ENCODE results near the gene POLN.

The POLN gene

GRCh38 chr4:2261853-2262144 is 19.9 kb upstream of the POLN start, which contains the start of gene MXD4:
Gene MXD4 (minus strand): TSS chr4:2262109. CDS start chr4:2261980, 129 bp downstream.
- no peak for DNase-seq
- no peaks in the 10 kb centered on the region for H3K27me3 Mint-ChIP-seq
- peaks cover 4% of the 10 kb centered on the region for H3K4me1 Mint-ChIP-seq
- H3K27ac Mint-ChIP-seq = peak within 1 kb of the TSS; percentile 14
- H3K4me3 Mint-ChIP-seq = peak within 1 kb of the TSS; percentile 67
- no peaks in the 10 kb centered on the region for H3K36me3 Mint-ChIP-seq (ENCODE audit: low read depth)
- H3K9me3 Mint-ChIP-seq = no peaks in the 10 kb centered on the region
- ATAC-seq = no peak

- Mint-ChIP-seq H3K27ac (no peak overlapping the region), H3K27me3 (no peaks in the 10 kb centered on the region), H3K4me3 (peak overlapping the region; percentile 50), H3K4me1 (peaks cover 4% of the 10 kb centered on the region), H3K9me3 (no peaks in the 10 kb centered on the region), H3K36me3 (ENCODE audit: low read depth) (no peaks in the 10 kb centered on the region)
- DNase-seq (peak; percentile 63), ATAC-seq (peak; percentile 7)
Observed at GRCh38 chr4:2261110-2261852, 19.4 kb upstream of the POLN start.

GRCh38 chr4:2260344-2261109 is 18.6 kb upstream of the POLN start:
- no peaks in the 10 kb centered on the region for H3K27me3 Mint-ChIP-seq
- no peak for DNase-seq

GRCh38 chr4:2259541-2260343 is 17.8 kb upstream of the POLN start:
- no peak overlapping the region for H3K4me3 Mint-ChIP-seq
- no peaks in the 10 kb centered on the region for H3K27me3 Mint-ChIP-seq
- H3K27ac Mint-ChIP-seq = no peak overlapping the region
- no peak for DNase-seq
- no peak for ATAC-seq
- H3K36me3 Mint-ChIP-seq (ENCODE audit: low read depth) = no peaks in the 10 kb centered on the region
- no peaks in the 10 kb centered on the region for H3K9me3 Mint-ChIP-seq
- peaks cover 4% of the 10 kb centered on the region for H3K4me1 Mint-ChIP-seq

More at GRCh38 chr4:2260344-2261109, 18.6 kb upstream of the POLN start:
- H3K36me3 Mint-ChIP-seq (ENCODE audit: low read depth) = no peaks in the 10 kb centered on the region
- no peak for ATAC-seq
- no peaks in the 10 kb centered on the region for H3K9me3 Mint-ChIP-seq
- H3K4me1 Mint-ChIP-seq = peaks cover 4% of the 10 kb centered on the region
- no peak overlapping the region for H3K27ac Mint-ChIP-seq
- H3K4me3 Mint-ChIP-seq = peak overlapping the region; percentile 50

- H3K36me3 Mint-ChIP-seq (ENCODE audit: low read depth) = no peaks in the 10 kb centered on the region
- no peak for DNase-seq
- H3K4me1 Mint-ChIP-seq = peaks cover 4% of the 10 kb centered on the region
- H3K9me3 Mint-ChIP-seq = no peaks in the 10 kb centered on the region
- H3K4me3 Mint-ChIP-seq = no peak overlapping the region
- H3K27ac Mint-ChIP-seq = no peak overlapping the region
- no peak for ATAC-seq
- no peaks in the 10 kb centered on the region for H3K27me3 Mint-ChIP-seq
Observed at GRCh38 chr4:2259036-2259540, 17.2 kb upstream of the POLN start.

GRCh38 chr4:2258091-2259035 is 16.4 kb upstream of the POLN start:
- no peaks in the 10 kb centered on the region for H3K36me3 Mint-ChIP-seq (ENCODE audit: low read depth)
- H3K9me3 Mint-ChIP-seq = no peaks in the 10 kb centered on the region
- H3K27ac Mint-ChIP-seq = no peak overlapping the region
- no peak overlapping the region for H3K4me3 Mint-ChIP-seq
- H3K4me1 Mint-ChIP-seq = peaks cover 3% of the 10 kb centered on the region
- no peaks in the 10 kb centered on the region for H3K27me3 Mint-ChIP-seq
- ATAC-seq (no peak), DNase-seq (no peak)

- Mint-ChIP-seq H3K9me3 (no peaks in the 10 kb centered on the region), H3K36me3 (ENCODE audit: low read depth) (no peaks in the 10 kb centered on the region), H3K27me3 (no peaks in the 10 kb centered on the region), H3K4me1 (no peaks in the 10 kb centered on the region), H3K27ac (no peak overlapping the region), H3K4me3 (no peak overlapping the region)
- ATAC-seq = no peak
- DNase-seq = no peak
Observed at GRCh38 chr4:2257361-2258081, 15.6 kb upstream of the POLN start.

- ATAC-seq (no peak), DNase-seq (no peak)
- H3K9me3 Mint-ChIP-seq = no peaks in the 10 kb centered on the region
- no peaks in the 10 kb centered on the region for H3K4me1 Mint-ChIP-seq
- H3K27me3 Mint-ChIP-seq = no peaks in the 10 kb centered on the region
- no peak overlapping the region for H3K4me3 Mint-ChIP-seq
- H3K36me3 Mint-ChIP-seq (ENCODE audit: low read depth) = no peaks in the 10 kb centered on the region
- no peak overlapping the region for H3K27ac Mint-ChIP-seq
Observed at GRCh38 chr4:2256781-2257191, 14.9 kb upstream of the POLN start.

GRCh38 chr4:2256156-2256731 is 14.3 kb upstream of the POLN start:
- Mint-ChIP-seq H3K4me1 (no peaks in the 10 kb centered on the region), H3K9me3 (no peaks in the 10 kb centered on the region), H3K36me3 (ENCODE audit: low read depth) (no peaks in the 10 kb centered on the region), H3K27ac (no peak overlapping the region), H3K27me3 (no peaks in the 10 kb centered on the region), H3K4me3 (no peak overlapping the region)
- no peak for ATAC-seq
- no peak for DNase-seq

- ATAC-seq (no peak), DNase-seq (no peak)
- no peaks in the 10 kb centered on the region for H3K27me3 Mint-ChIP-seq
- H3K4me1 Mint-ChIP-seq = no peaks in the 10 kb centered on the region
- H3K27ac Mint-ChIP-seq = no peak overlapping the region
- H3K36me3 Mint-ChIP-seq (ENCODE audit: low read depth) = no peaks in the 10 kb centered on the region
- no peak overlapping the region for H3K4me3 Mint-ChIP-seq
- H3K9me3 Mint-ChIP-seq = no peaks in the 10 kb centered on the region
Observed at GRCh38 chr4:2255501-2256155, 13.7 kb upstream of the POLN start.

GRCh38 chr4:2254665-2255500 is 13.0 kb upstream of the POLN start:
- Mint-ChIP-seq H3K36me3 (ENCODE audit: low read depth) (no peaks in the 10 kb centered on the region), H3K27ac (no peak overlapping the region), H3K4me3 (no peak overlapping the region), H3K27me3 (no peaks in the 10 kb centered on the region), H3K4me1 (no peaks in the 10 kb centered on the region), H3K9me3 (no peaks in the 10 kb centered on the region)
- no peak for ATAC-seq
- no peak for DNase-seq

Measured in activated naive CD8-positive, alpha-beta T cell treated with anti-CD3 and anti-CD28 coated beads, Interleukin-2, amount 50 U/mL, for 24 hours (primary cell).